H9 (cell line): ENCODE data around the gene MOBP. TPM values are rescaled to one million over a fixed set of nuclear protein-coding genes. Genes with fewer than 3 reads are reported as not detected.
A peak's percentile ranks its signal among the peaks of the same experiment; 100 is the strongest.

Source experiments
- DNase-seq: peaks from one replicate; pipeline ENCODE4 v3.0.0-alpha.2; 2017
- H2AFZ ChIP-seq: one replicate; pipeline ENCODE4 v1.6.1; 2013; ENCODE audit warnings: mild to moderate bottlenecking, low read length, control low read depth, moderate library complexity
- H2AK5ac ChIP-seq: 2 replicates; pipeline ENCODE4 v1.6.1; 2013; ENCODE audit warnings: low read length, control low read depth, mixed read lengths; ENCODE audit not compliant: insufficient read length
- H2BK120ac ChIP-seq: one replicate; pipeline ENCODE4 v1.6.1; 2013; ENCODE audit warnings: low read depth, mild to moderate bottlenecking, low read length, control low read depth, inconsistent platforms; ENCODE audit not compliant: poor library complexity, severe bottlenecking
- H2BK12ac ChIP-seq: 2 replicates; pipeline ENCODE4 v1.6.1; 2013; ENCODE audit warnings: low read length, control low read depth, mixed read lengths, low read depth; ENCODE audit not compliant: insufficient read length
- H2BK15ac ChIP-seq: 2 replicates; pipeline ENCODE4 v1.6.1; 2013; ENCODE audit warnings: low read depth, low read length, control low read depth
- H2BK20ac ChIP-seq: one replicate; pipeline ENCODE4 v1.6.1; 2013; ENCODE audit warnings: low read depth, mild to moderate bottlenecking, low read length, control low read depth, inconsistent platforms; ENCODE audit not compliant: poor library complexity, severe bottlenecking
- H2BK5ac ChIP-seq: 2 replicates; pipeline ENCODE4 v1.6.1; 2013; ENCODE audit warnings: low read length, control low read depth, mixed read lengths; ENCODE audit not compliant: insufficient read length
- H3K14ac ChIP-seq: 2 replicates; pipeline ENCODE4 v1.6.1; 2013; ENCODE audit warnings: low read length, control low read depth; ENCODE audit not compliant: insufficient read depth
- H3K18ac ChIP-seq: 2 replicates; pipeline ENCODE4 v1.6.1; 2013; ENCODE audit warnings: low read depth, mild to moderate bottlenecking, mixed read lengths, low read length, control low read depth; ENCODE audit not compliant: insufficient read length
- H3K23ac ChIP-seq: 2 replicates; pipeline ENCODE4 v1.6.1; 2013; ENCODE audit warnings: low read length, control low read depth, mixed read lengths, low read depth; ENCODE audit not compliant: insufficient read length
- H3K23me2 ChIP-seq: 2 replicates; pipeline ENCODE4 v1.6.1; 2013; ENCODE audit warnings: low read depth, mild to moderate bottlenecking, mixed read lengths, low read length, control low read depth; ENCODE audit not compliant: insufficient read length, poor library complexity, severe bottlenecking
- H3K27ac ChIP-seq: 2 replicates; pipeline ENCODE4 v1.5.1; 2013; ENCODE audit warnings: low read length, control low read depth, mixed read lengths, low read depth; ENCODE audit not compliant: insufficient read length
- H3K27me3 ChIP-seq: 2 replicates; pipeline ENCODE4 v1.6.1; 2013; ENCODE audit warnings: low read length, control low read depth, inconsistent platforms; ENCODE audit not compliant: insufficient read depth
- H3K4ac ChIP-seq: 2 replicates; pipeline ENCODE4 v1.6.1; 2013; ENCODE audit warnings: low read depth, mild to moderate bottlenecking, control low read depth, inconsistent platforms, low read length, moderate library complexity
- H3K4me1 ChIP-seq: 2 replicates; pipeline ENCODE4 v1.6.1; 2013; ENCODE audit warnings: low read length, control low read depth, inconsistent platforms; ENCODE audit not compliant: insufficient read depth
- H3K4me2 ChIP-seq: 2 replicates; pipeline ENCODE4 v1.6.1; 2013; ENCODE audit warnings: low read length, control low read depth, mixed read lengths; ENCODE audit not compliant: insufficient read length, insufficient read depth
- H3K56ac ChIP-seq: 2 replicates; pipeline ENCODE4 v1.6.1; 2013; ENCODE audit warnings: low read depth, mild to moderate bottlenecking, mixed read lengths, low read length, control low read depth; ENCODE audit not compliant: insufficient read length
- H3K79me1 ChIP-seq: 2 replicates; pipeline ENCODE4 v1.6.1; 2013; ENCODE audit warnings: low read depth, mild to moderate bottlenecking, moderate library complexity, low read length, control low read depth, inconsistent platforms; ENCODE audit not compliant: insufficient read depth, poor library complexity, severe bottlenecking
- H3K79me2 ChIP-seq: 2 replicates; pipeline ENCODE4 v1.6.1; 2013; ENCODE audit warnings: low read length, control low read depth, inconsistent platforms; ENCODE audit not compliant: insufficient read depth
- H3K9ac ChIP-seq: 2 replicates; pipeline ENCODE4 v1.6.1; 2013; ENCODE audit warnings: low read length, control low read depth, mixed read lengths; ENCODE audit not compliant: insufficient read length; ENCODE audit errors: extremely low read depth
- H3K9me3 ChIP-seq: one replicate; pipeline ENCODE4 v1.6.1; 2013; ENCODE audit warnings: low read depth, low read length, inconsistent platforms; ENCODE audit not compliant: control insufficient read depth
- H3T11ph ChIP-seq: one replicate; pipeline ENCODE4 v1.6.1; 2013; ENCODE audit warnings: mild to moderate bottlenecking, low read length, control low read depth, inconsistent platforms
- H4K20me1 ChIP-seq: one replicate; pipeline ENCODE4 v1.6.1; 2013; ENCODE audit not compliant: control insufficient read depth, insufficient read length, insufficient read depth
- H4K5ac ChIP-seq: 2 replicates; pipeline ENCODE4 v1.6.1; 2013; ENCODE audit warnings: low read depth, mild to moderate bottlenecking, mixed read lengths, low read length, control low read depth; ENCODE audit not compliant: insufficient read length
- H4K8ac ChIP-seq: replicated peaks from 2 replicates; pipeline ENCODE4 v1.6.1; 2013; ENCODE audit warnings: low read length, control low read depth, mixed read lengths, low read depth; ENCODE audit not compliant: insufficient read length
- H4K91ac ChIP-seq: 2 replicates; pipeline ENCODE4 v1.6.1; 2013; ENCODE audit warnings: low read depth, mild to moderate bottlenecking, moderate library complexity, mixed read lengths, low read length, control low read depth; ENCODE audit not compliant: insufficient read length
- H3K27ac Mint-ChIP-seq, 3 experiments: 2 replicates in 2 of 3; 3 replicates in 1 of 3; pipeline ENCODE4 v1.8.0; 2020 to 2021; ENCODE audit warnings: mixed read lengths in 3 of 3, mild to moderate bottlenecking in 1 of 3, moderate library complexity in 1 of 3
- H3K27me3 Mint-ChIP-seq: 2 replicates; pipeline ENCODE4 v1.8.0; 2021; ENCODE audit warnings: low read depth, mild to moderate bottlenecking, moderate library complexity, mixed read lengths
- H3K36me3 Mint-ChIP-seq, 3 experiments: 2 replicates in 2 of 3; 3 replicates in 1 of 3; pipeline ENCODE4 v1.8.0; 2020 to 2021; ENCODE audit warnings: low read depth in 3 of 3, mixed read lengths in 3 of 3; ENCODE audit not compliant: insufficient read depth in 1 of 3
- H3K4me1 Mint-ChIP-seq, 2 experiments: 2 replicates each; pipeline ENCODE4 v1.8.0; 2020; ENCODE audit warnings: mixed read lengths in 2 of 2
- H3K4me3 Mint-ChIP-seq, 2 experiments: 2 replicates in 1 of 2; 3 replicates in 1 of 2; pipeline ENCODE4 v1.8.0; 2020 to 2021; ENCODE audit warnings: mild to moderate bottlenecking in 2 of 2, mixed read lengths in 2 of 2, moderate library complexity in 1 of 2
- H3K9me3 Mint-ChIP-seq, 2 experiments: 2 replicates in 1 of 2; 3 replicates in 1 of 2; pipeline ENCODE4 v1.8.0; 2020; ENCODE audit warnings: mild to moderate bottlenecking in 2 of 2, mixed read lengths in 2 of 2, moderate library complexity in 1 of 2
- CTCF ChIP-seq: fragments of 200-600 bp; sonication (generic); conservative IDR thresholded peaks from 3 replicates; pipeline ENCODE4 v1.8.0; 2021; ENCODE audit warnings: antibody characterized with exemption, mild to moderate bottlenecking
- WGBS: extraction: QIAGEN DNeasy Blood & Tissue Kit; methylation state at CpG from one replicate; pipeline ENCODE4 v1.1.7; 2013; ENCODE audit warnings: missing lambda C conversion rate, low lambda C conversion rate, mixed read lengths; ENCODE audit not compliant: insufficient read length; ENCODE audit errors: extremely low coverage; 5-methylcytosine and 5-hydroxymethylcytosine counted together
- total RNA-seq: library from RNA; stranded (reverse); gene quantifications from 2 replicates; pipeline ENCODE4 v1.2.1, GENCODE V29; 2021

The MOBP gene
- total RNA-seq, 1 experiment from 2014 or later, result not detected

- H3K56ac ChIP-seq, result no peak overlapping the region
- H3K9ac ChIP-seq, result no peak overlapping the region
- no peak overlapping the region for H2BK20ac ChIP-seq
- H2BK5ac ChIP-seq, result no peak overlapping the region
- no peak overlapping the region for H3K23ac ChIP-seq
- H3K4me2 ChIP-seq, result no peak overlapping the region
- Mint-ChIP-seq H3K36me3 (no peaks in the 10 kb centered on the region), H3K27me3 (peaks cover 13% of the 10 kb centered on the region), H3K4me1 (peaks cover 19 to 22% of the 10 kb centered on the region in 2 experiments), H3K9me3 (no peaks in the 10 kb centered on the region), H3K4me3 (no peak overlapping the region), H3K27ac (peak overlapping the region in 1 of 3 experiments; percentile 8; a peak in 1 of 7 replicates)
- H4K5ac ChIP-seq, result no peak overlapping the region
- H3K4me1 ChIP-seq, result peaks cover 2% of the 10 kb centered on the region; the same call in 1 of the 2 replicates
- TF ChIP-seq CTCF, result peak; percentile 16; the same call in 1 of the 3 replicates
- no peak overlapping the region for H2BK120ac ChIP-seq
- H3K14ac ChIP-seq, result peak overlapping the region; percentile 59; the same call in 1 of the 2 replicates
- H3K23me2 ChIP-seq, result no peaks in the 10 kb centered on the region
- H4K20me1 ChIP-seq, result no peaks in the 10 kb centered on the region
- H3K4ac ChIP-seq, result no peak overlapping the region
- H3K27me3 ChIP-seq, result no peaks in the 10 kb centered on the region
- peak overlapping the region; percentile 70 for H2BK12ac ChIP-seq
- no peak overlapping the region for H3K27ac ChIP-seq
- WGBS, result no CpG with 5 or more reads among the region's 11 CpGs
- no peak overlapping the region for H3T11ph ChIP-seq
- H3K9me3 ChIP-seq, result no peaks in the 10 kb centered on the region
- H3K18ac ChIP-seq, result no peak overlapping the region
- no peak overlapping the region for H2BK15ac ChIP-seq
- DNase-seq, result no peak
- peak overlapping the region; percentile 29 for H2AFZ ChIP-seq
- no peaks in the 10 kb centered on the region for H3K79me2 ChIP-seq
- no peaks in the 10 kb centered on the region for H3K79me1 ChIP-seq
- H4K8ac ChIP-seq, result no peak overlapping the region
- H2AK5ac ChIP-seq, result no peak overlapping the region
- no peak overlapping the region for H4K91ac ChIP-seq
These were observed 48.4 kb downstream of the MOBP start for GRCh38 chr3:39515681-39516441.
